NT2/D1 (cell line): ENCODE results near the gene TBL1X.

Experiments used
- SUZ12 ChIP-seq: IDR thresholded peaks from 2 replicates; pipeline ENCODE4 v1.6.1; 2011; ENCODE audit not compliant: insufficient read length, insufficient read depth; ENCODE audit errors: extremely low read depth
- YY1 ChIP-seq: IDR thresholded peaks from 2 replicates; pipeline ENCODE4 v1.6.1; 2011; ENCODE audit not compliant: insufficient read length, insufficient read depth
- ZNF274 ChIP-seq: IDR thresholded peaks from 2 replicates; pipeline ENCODE4 v1.6.1; 2011; ENCODE audit warnings: mild to moderate bottlenecking, low read depth, low read length

- TF ChIP-seq YY1 (no peak), SUZ12 (no peak), ZNF274 (no peak)
Measured at GRCh38 chrX:9789555-9789954, 324.7 kb downstream of the TBL1X start.
